NCI-H748 (cell line): ENCODE results near the gene ETS2.

Experiments used
- DNase-seq: peaks from one replicate; lab custom pipeline; 2025; ENCODE audit not compliant: unreplicated experiment; lab: John Stamatoyannopoulos, UW

Gene ETS2

GRCh38 chr21:38805328-38806152, at the start of gene ETS2:
TSS of gene ETS2 (plus strand) at chr21:38805929. CDS start at chr21:38810035, 4,106 bp downstream.
- peak; percentile 91 for DNase-seq

GRCh38 chr21:38756746-38757145, 49.0 kb upstream of the ETS2 start:
- DNase-seq: no peak

GRCh38 chr21:38758501-38759214, 47.1 kb upstream of the ETS2 start:
- DNase-seq: no peak

- no peak for DNase-seq
Observed at GRCh38 chr21:38759413-38759812, 46.3 kb upstream of the ETS2 start.

GRCh38 chr21:38760017-38760761, 45.5 kb upstream of the ETS2 start:
- no peak for DNase-seq

GRCh38 chr21:38760762-38761155, 45.0 kb upstream of the ETS2 start:
- no peak for DNase-seq

- no peak for DNase-seq
Observed at GRCh38 chr21:38761531-38761930, 44.2 kb upstream of the ETS2 start.

- no peak for DNase-seq
Observed at GRCh38 chr21:38765056-38765455, 40.7 kb upstream of the ETS2 start.

- peak; percentile 27 for DNase-seq
Observed at GRCh38 chr21:38766987-38767722, 38.6 kb upstream of the ETS2 start.

- DNase-seq: no peak
Observed at GRCh38 chr21:38768471-38769063, 37.2 kb upstream of the ETS2 start.

GRCh38 chr21:38769191-38769780, 36.4 kb upstream of the ETS2 start:
- DNase-seq: no peak

GRCh38 chr21:38770660-38771059, 35.1 kb upstream of the ETS2 start:
- peak; percentile 15 for DNase-seq

GRCh38 chr21:38771536-38771935, 34.2 kb upstream of the ETS2 start:
- DNase-seq: no peak

- no peak for DNase-seq
Observed at GRCh38 chr21:38772646-38773045, 33.1 kb upstream of the ETS2 start.

- no peak for DNase-seq
Observed at GRCh38 chr21:38773099-38774061, 32.3 kb upstream of the ETS2 start.

GRCh38 chr21:38774152-38774551, 31.6 kb upstream of the ETS2 start:
- no peak for DNase-seq

GRCh38 chr21:38774586-38775285, 31.0 kb upstream of the ETS2 start:
- DNase-seq: no peak

GRCh38 chr21:38775733-38776132, 30.0 kb upstream of the ETS2 start:
- no peak for DNase-seq
